Stimulated activated CD8-positive, alpha-beta memory T cell treated with anti-CD3 and anti-CD28 coated beads, Interleukin-2, amount 100 ng/mL, for 1 hour (primary cell): ENCODE results near the gene NACC2.

ENCODE experiments used
- DNase-seq, 2 donors: peaks; one replicate each; pipeline ENCODE4 v3.0.0-alpha.2; 2020; ENCODE audit warnings: low read depth in 2 of 2

The NACC2 gene

GRCh38 chr9:136057236-136058081, 37.6 kb downstream of the NACC2 start:
- DNase-seq: no peak

- no peak for DNase-seq
These were observed 38.4 kb downstream of the NACC2 start for GRCh38 chr9:136056546-136057235.

GRCh38 chr9:136055715-136056545, 39.2 kb downstream of the NACC2 start:
- DNase-seq: no peak

- DNase-seq: no peak
These were observed 40.0 kb downstream of the NACC2 start for GRCh38 chr9:136054798-136055714.

DNA sequence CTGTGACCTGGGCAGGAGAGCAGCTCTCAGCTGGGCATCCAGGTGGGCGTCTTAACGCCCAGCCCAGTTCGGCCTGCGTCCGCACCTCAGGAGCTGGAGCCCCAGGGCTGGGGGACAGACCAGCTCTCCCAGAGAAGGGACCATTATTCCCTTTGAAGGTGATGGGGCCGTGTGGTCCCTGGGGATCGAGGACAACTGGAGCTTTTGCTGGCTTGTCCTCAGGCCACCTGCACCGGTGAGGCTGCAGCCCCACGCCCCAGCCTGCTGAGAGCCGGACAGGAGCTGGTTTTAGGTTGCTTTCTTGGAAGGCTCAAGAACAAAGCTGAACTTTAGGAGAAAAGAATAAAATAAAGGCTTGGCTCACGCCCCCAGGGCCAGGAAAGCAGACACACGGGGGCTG, 40.9 kb downstream of the NACC2 start:
- DNase-seq: no peak

DNA sequence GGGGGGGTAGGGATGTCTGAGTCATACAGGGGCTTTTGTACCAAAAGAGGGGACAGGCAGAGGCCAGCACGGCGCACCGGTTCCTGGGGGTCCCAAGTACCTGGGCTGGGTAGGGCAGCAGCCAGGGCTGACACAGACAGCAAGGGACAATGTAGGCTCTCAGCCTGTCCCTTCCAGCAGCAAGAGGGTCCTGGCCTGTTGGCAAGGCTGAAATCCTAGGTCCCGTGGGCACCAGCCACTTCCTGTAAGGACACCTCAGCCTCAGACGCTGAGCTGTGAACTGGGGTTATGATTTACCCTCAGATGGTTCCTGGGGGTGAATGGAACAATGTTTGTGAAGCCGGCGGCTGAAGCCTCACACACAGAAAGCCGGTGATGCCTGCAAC, 41.3 kb downstream of the NACC2 start:
- DNase-seq: no peak

GRCh38 chr9:136052991-136053756, 41.9 kb downstream of the NACC2 start:
- DNase-seq: no peak

GRCh38 chr9:136052472-136052880, 42.6 kb downstream of the NACC2 start:
- DNase-seq: no peak

GRCh38 chr9:136051837-136052471, 43.1 kb downstream of the NACC2 start:
- DNase-seq: no peak

GRCh38 chr9:136051453-136051836, 43.6 kb downstream of the NACC2 start:
- DNase-seq: no peak

DNA sequence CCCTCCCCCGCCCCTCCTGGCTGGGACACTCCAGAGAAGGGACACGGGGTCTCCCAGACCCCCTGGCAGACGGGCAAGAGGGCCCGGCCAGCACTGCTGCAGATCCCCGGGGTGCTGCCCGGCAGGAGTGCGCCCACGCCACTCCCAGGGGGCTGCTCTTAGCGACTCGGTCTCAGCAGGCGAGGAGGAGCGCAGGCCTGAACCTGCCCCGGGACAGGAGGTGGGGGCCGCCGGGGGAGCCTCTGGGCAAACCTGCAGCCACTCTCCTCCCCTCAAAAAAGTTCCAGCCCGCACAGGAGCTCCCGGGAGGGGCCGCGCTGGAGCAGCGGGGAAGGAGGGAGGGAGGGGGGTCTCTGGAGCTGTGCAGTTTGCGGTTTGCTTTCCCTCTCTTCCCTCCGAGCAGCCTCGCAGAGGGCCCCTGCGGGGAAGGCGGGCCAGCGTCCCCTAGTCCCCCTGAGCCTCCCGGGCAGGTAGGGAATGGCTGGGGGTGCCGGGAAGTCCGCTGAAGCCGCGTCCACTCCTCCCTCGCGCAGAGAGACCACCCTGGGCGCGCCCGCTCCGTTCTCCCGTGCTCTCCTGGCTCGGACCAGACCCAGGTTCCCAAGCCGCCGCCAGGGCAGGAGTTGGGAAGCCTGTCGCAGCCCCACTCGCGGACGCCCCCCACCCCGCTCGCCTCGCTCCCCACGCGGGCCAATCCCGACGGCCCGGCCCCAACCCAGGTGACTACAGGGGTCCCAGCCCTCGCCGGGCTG, 44.2 kb downstream of the NACC2 start:
- no peak for DNase-seq

- DNase-seq: no peak
These were observed 44.8 kb downstream of the NACC2 start for GRCh38 chr9:136050266-136050700.

GRCh38 chr9:136049491-136050265, 45.4 kb downstream of the NACC2 start:
- no peak for DNase-seq

DNA sequence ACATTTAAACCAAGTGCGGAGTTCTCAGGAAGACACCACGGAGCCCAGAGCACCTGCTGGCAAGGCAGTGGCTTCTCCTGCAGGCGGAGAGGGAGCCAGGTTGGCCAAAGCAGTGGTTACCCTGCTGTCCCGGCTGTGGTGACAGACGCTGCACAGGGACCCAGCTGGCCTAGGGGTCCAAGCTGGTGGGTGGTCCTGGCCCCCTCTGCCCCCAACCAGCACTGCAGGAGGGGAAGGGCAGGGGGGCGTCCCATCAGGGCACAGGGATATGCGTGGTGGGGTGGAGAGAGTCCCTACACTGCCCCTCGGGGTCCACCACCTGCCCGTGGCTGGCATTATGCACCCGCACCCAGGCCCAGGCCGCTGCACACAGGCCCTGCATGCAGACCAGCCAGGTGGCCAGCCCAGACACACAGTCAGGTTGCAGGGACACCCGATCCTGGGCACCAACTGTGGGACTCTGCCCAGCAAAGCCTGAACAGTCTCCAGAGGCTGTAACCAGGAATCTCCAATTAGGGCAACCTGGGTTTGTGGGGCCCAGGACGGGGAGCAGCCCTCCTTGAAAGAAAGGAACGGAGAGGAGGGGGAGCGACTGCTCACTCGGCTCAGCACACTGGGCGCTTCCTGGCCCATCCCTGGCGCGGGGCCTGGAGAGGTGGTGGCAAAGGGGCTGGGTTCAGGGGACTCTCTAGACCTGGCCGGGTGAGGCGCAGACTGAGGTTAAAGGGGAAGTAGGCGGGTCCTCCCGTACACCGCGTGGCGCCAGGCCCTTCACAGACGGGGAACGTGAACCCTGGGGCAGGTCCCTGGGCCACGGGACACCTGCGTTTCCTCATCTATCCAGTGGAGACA, 46.3 kb downstream of the NACC2 start:
- DNase-seq: no peak

DNA sequence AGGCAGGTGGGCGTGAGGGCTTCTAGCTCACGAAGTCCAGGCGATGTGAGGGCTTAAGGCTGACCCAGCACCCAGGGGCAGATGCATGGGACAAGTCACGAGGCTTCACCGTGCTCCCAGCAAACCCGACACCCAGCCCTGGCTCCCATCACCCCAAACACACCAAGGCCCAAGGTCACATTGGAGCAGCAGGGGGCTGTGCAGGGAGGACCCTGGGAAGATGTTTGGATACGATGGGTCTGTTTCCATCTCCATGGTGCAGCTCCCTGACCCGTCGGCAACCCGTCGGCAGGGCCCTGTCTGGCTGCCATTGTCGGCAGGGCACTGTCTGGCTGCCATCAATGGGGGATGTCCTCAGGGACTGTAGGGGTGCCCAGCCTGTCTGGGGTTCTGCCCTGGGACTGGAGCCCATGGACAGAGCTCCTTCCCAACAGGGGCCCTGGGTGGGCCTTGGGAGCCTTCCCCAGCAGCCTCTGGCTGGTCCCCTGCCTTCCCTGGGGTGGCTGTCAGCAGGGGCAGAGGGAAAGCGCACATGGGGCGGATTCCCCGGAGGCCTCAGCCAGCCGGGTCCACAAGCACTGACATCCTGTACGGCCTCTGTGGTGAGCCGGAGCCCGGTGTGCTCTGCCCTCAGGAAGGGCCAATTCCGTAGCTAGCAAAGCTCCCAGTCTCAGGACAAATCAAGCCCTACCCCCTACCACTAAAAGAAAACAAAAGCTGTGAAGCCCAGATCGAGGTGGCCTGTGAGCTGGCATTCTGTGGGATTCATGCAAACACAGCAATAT, 47.1 kb downstream of the NACC2 start:
- DNase-seq: no peak

DNA sequence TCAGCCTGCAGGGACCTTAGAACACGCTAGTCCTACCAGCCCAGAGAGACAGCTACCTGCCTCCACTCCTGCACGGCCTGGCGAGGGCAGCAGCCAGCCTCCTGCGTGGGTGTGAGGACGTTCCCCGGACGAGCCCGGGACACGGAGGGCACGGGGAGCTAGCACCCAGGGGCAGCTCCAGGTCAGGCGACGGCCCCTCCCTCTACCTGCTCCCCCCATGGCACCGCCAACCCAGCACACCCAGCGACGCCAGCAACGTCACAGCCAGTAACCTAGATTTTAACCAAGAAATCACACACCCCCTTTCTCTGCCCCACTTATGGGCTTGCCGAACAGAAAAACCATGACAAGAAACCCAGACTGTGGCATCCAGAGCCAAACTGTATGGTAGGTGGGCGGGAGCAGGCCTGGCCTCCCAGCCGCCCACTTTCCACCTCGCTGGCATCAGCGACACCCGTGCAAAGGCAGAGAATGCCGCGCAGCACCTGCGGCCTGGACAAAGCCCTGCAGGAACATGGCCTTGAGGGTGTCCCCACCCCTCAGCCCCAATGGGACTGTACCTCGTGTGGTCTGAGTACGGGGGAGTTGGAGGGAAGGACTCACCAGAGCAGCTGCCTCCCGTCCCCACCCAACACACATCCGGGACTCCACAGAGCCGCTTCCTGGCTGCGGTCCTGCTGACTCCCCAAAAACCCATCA, 47.9 kb downstream of the NACC2 start:
- DNase-seq: no peak
